Brain pericyte (primary cell): Measurements from ENCODE around the gene MRPS6.

Source experiments
- DNase-seq: peaks from one replicate; pipeline ENCODE4 v3.0.0-alpha.2; 2012; ENCODE audit warnings: low read depth, low spot score

The MRPS6 gene

DNA sequence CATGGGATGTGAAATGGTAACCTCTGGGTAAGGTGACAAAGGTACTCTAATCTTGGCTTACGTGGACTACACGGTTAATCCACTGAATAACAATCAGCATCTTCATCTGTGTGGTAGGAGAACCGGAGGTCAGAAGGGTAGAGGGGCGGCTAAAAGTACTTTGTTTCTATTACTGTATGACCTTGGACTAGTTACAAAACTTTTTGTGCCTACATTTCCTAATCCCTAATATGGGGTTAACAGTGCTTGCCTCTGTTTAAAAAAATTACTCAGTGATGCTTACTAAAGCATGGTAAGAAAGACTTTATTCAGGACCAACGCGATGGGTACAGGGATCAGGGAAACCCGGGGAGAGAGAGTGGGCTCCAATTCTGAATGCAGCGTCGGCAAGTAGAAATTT lies 1.7 kb upstream of the MRPS6 start:
- DNase-seq, result no peak

DNA sequence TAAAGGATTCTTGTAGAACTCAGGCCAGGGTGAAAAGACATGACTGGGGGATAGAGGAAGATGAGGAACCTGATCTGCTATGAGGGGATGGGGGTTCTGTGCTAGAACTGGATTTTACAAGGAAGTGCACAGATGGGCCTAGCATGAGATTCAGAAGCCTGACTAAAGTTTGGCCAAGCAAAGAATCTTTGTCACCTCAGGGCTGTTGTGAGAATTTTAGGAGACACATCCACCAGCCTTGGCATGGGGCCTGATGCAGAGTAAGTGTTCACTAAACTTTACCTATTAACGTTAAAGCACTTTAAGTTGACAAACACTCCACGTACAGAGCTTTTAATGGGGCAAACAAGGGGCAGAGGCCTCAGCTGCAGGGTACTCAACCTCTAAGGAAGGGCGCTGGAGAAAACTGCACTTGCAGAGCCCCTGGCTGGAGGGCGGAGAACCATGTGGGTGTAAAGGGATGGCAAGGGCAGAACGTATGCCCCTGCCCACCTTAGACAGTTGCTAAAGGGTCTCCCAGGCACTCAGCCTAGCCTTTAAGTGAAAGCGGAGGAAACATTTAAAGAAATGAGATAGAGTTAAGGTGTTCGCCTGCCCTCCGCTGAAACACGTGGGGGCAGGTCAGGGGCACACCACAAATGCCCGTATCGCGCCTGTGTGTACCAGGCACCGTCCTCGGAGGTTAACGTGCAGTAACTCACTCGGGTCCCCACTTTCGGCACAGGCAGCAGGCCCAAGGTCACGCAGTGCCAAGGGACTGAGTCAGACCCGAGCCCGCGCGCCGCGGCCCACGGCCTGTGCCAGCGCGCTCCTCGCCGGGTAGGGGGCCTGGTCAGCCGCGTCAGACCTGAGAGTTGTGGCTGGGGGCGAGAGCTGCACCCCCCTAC lies 990 bp upstream of the MRPS6 start:
- DNase-seq, result no peak

DNA sequence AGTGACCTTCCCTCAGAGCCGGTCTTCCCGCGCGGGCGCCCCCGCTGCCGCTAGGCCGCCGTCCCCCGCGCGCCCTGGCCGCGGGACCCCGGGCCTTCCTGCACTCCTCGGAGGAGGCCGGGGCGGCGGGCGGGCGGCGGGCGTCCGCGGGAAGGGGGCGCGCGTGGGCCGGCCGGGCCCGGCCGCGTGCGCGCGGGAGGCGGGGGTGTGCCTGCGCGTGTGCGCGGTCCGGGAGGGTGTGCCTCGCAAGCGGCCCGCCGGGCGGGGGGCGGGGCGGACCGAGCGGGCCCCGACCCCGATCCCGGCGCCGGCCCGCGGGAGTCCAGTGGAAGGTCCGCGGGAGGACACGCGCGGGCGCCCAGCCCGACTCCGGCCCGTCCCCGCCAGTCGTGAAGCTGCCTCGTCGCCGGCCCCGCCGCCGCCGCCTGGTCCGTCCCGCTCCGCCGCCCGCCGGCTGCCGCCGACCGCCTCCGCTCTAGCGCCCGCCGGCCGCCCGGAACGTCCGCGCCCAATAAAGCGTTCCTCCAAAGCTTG lies 438 bp downstream of the MRPS6 start:
- DNase-seq, result no peak

DNA sequence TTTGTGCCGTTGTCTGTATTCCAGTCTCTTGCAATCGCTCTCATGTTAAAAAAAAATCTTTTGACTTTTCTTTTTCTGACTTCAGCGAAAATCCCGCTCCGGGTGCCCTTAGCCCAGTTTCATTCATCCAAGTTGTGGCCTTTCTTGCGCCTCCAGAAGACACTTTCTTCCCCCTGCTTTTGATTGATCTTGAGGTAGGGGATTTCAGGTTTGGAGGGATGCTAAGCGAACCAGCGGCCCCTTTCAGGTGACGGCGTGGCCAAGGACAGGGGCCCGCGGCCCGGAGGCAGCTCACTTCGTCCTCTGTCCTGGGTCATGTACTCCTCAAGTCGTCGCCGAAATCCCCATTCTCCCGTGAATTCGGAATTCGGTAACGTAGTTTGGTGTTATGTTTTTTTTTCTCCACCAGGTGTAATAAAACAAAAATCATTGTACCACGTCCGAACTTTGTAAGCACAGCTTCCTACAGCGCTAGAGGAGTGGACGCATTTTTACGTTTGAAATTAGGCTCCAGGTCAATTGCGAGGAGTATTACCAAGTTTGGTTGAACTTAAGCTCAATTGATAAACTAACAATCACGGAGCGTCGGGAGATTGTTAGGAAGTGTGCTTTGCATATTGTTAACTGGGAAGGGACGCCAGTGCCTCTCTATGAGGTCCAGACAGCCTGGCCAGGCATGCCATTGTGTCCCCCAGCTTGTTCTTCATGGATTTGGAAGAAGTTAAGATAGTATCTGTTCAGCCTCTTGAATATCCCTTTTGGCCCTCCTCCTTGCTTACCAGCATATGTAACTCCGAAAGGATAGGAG lies 1.1 kb downstream of the MRPS6 start:
- no peak for DNase-seq

DNA sequence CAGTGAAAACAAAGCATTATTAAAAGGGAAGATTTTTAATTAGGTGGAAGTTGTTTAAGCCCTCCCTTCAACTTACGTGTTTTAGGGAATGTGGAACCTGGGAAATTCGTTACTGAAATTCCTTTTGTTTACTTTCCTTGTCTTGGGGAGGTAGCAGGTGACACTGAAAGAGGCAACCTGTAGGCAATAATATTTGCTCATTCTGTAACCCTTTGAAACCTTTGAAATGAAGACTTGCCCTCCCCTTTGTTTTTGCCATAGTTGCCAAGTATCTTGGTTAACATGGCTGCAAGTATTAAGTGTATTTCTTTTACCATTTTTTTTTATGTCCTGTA lies 1.7 kb downstream of the MRPS6 start:
- no peak for DNase-seq

DNA sequence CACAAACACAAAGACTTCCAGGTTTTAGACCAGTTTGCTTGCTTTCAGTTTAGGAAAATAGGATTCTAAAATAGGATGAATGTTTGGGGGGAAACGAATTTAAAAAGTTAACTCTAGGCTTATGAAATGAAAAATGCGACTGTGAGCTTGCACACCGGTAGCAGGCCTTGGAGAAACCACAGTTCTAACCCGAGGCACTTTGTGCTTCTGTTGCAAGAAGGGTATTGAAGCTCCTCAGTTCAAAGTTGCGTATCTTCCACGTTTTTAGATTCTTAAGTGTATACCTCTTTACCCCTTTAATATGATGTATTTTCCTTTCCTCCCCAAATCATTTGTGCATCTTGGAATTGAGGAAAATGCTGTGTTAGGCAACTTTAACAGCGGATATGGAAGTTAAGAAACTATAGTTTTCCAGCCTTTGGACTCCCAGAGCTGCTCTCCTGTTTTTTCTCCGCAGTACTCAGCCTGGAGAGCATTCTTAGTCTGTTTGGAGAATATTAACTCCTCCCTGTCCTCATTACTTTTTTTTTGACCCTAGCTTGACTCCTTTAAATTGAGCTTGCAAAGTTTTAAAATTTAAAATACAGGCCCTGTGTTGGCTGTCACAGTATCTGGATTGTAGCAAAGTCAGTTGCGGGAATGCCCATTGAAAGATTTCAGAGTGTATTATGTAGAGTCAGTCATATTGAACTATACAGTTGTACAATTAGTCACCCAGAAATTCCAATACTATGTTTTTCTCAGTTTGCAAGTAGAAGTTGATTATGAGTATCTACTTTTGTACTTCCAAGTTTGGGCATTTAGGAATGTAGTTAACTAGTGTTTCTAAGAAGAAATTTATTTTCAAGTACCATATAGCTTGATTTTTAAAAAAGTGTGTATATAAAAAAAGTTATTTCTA lies 2.6 kb downstream of the MRPS6 start:
- no peak for DNase-seq

DNA sequence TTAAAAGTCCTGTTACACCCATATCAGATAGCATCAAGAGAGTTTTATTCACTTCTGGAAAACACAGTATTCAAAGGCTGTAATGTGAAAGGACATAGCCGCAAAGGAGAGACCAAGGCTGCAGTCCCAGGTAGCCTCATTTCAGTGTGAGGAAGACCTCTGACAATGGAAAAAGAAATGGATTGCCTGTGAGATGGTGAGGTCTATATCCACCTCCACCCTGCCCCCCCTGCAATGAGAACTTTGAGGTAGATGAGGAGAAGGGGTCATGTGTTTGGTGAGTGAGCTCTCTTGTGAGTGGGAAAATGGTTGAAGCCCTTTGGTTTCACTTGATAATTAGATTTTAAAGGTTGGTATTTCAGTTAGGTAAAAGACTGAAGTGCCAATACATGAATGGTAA lies 3.5 kb downstream of the MRPS6 start:
- no peak for DNase-seq

DNA sequence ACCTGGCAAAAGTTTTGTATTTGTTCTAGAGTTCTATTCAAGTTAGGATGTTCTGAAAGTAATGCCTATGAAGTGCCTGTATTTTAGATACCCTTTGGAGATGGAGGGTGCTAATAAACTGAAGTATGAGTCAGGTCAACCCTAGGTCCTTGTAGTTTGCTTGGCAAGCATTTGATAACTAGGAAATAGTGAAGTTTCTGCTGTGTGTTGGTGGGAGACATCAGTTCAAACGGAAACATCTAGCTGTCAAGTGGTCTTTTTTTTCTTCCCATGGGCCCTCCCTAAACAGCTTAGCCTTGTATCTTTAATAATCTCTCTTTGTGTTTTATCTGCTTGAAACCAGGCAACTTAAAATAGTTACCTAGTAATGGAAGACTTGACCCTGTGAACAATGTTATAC lies 4.5 kb downstream of the MRPS6 start:
- DNase-seq, result no peak

DNA sequence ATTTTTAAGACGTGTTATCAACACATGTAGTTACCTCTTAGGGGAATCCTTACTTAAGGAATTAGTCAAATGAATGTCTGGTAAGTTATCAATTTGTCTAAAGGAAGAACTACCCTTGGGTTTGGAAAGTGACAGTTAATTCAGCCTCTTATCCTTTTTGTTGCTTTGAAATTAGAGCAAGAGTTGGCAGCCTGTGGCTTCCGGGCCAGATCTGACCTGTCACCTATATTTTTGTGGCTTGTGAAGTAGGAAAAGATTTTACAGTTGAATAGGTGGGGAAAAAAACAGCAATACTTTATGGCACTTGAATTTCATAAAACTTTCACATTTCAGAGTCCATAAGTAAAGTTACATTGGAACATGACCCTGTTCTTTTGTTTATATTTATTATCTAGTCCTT lies 5.5 kb downstream of the MRPS6 start:
- no peak for DNase-seq

DNA sequence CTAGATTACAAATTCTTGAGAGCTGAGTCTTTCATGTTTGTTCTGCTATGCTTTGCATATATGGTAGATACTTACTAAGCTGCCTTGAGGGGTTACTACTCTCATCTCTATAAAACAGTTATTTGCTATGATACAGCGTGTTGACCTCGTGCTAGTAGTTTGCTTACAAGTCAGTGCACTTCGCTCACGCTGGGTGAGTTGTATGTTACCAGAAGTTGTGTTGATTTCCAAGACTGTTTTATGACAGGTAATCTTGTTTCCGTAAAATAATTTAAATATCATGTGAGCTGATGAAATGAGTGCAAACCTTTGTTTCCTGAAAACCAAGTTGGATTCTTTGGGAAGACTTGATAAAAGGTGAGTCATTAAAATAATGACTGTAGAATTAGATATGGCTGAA lies 7.3 kb downstream of the MRPS6 start:
- DNase-seq, result no peak

DNA sequence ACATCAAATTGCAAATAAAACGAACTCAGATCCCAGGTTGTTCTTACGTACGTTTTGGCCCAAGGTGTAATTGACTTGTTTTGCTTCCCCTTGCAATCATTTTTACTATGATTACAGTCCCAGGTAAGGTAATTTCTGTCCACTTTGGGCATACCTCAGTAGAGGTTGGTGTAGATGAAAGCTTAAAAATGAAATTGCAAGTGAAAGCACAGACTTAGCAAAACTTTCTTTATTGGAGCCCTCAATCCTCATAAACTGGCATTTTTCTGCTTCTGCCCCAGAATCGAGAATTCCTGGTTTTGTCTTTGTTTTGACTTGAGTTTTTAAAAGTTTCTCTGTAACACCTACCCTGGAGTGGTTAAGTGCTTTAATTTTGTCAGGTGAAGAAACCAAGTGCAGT lies 9.4 kb downstream of the MRPS6 start:
- no peak for DNase-seq

DNA sequence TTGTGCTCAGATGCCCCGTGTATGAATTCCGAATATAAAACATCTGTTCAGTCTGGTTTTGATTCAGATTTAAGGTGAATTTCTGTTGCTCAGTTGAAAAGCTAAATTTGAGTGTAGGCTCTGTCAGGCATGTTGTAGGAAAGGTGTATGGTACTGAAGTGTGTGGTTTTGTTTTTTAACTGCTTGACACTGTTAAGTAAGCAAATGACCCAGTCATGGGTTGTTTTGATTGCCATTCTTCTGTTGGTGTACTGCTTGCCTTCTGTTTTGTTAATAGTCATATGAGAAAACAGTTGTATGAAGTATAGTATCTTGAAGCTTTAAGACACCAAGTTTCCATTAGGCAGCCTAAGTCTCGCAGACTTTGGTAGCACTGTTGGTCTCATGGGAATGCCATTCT lies 10.0 kb downstream of the MRPS6 start:
- no peak for DNase-seq

DNA sequence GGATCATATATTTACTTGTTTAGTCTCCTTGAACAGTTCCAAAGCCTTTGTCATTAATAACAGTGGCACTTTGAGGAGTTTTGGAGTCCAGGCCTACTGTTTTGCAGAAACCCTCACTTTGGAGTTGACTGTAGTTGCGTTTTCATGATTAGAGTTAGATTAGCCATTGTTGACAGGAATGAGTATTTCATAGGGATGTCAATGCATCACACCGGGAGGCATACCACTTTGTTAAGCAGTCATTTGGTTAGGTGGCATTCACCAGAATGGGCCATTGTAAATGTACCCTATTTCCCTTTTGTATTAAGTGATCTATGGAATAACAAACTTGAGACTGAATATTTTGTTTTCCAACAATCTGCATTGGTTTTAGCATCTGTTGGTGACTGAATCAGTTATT lies 11.8 kb downstream of the MRPS6 start:
- no peak for DNase-seq

DNA sequence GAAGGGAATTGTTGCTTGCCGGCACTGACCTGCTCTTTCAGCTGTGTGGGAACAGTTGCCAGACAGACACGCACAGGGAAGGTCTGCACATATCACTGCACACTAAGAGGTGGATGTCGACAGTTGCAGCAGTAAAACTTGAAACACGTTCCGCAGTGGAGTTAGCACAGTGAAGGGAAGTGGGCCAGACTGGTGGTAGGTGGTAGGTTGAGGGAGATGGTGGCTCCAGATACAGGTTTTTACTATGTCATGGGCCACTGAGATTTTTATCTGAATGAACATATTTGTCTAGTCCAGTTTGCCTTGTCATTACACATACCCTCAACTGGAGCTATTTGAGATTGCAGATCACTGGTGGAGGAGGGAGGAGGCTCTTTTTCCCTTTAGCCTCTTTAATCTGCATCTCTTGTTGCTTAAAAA lies 13.5 kb downstream of the MRPS6 start:
- DNase-seq, result no peak

DNA sequence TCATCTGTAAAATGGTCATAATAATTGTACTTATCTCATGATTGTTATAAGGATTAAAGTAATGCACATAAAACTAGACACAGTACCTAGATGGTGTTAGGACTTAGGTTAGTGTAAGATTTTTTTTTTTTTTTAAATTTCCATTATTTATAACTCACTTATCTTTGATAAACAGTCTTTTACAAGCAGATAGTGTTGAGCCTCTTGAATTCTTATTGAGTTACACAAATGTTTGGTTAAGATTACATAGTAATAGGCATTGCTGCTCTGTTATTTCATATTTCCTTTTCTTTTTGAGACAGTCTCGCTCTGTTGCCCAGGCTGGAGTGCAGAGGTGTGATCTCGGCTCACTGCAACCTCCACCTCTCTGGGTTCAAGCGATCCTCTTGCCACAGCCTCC lies 15.4 kb downstream of the MRPS6 start:
- DNase-seq, result no peak

DNA sequence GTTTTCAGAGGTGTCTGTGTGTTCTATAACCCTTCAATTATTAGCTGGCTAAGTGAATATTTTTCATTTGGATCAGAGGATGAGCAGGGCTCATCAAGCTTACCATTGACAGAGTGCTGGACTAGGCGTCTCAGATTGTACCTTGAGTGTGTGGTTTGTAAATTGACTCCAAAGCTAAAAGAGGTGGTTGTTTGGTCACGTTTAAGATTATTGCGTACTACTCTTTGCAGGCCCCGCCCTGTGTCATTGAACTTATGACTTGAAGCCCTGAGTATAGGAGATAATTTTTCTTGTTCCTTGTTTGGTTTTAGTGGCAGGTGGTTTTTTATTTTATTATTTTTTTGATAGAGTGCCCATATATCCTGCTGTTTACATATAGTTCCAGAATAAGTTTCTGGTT lies 17.7 kb downstream of the MRPS6 start:
- no peak for DNase-seq

DNA sequence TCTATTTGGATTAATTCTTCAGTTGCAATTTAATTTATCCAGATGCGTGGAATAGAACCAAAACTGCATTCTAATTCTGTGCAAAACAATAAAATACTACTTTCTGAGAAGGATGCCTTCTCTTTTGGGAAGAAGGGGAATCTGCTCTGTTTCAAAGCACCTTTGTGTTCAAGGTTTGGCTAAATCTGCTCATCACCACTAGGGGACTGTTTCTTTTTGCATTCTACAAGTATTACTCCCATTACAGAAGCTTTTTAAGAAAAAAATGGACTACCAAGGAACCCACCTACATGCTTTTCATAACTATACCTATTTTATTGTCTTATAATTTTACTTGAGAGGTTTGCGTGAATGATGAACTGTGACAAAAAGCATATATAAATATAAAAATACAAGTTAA lies 18.2 kb downstream of the MRPS6 start:
- no peak for DNase-seq

DNA sequence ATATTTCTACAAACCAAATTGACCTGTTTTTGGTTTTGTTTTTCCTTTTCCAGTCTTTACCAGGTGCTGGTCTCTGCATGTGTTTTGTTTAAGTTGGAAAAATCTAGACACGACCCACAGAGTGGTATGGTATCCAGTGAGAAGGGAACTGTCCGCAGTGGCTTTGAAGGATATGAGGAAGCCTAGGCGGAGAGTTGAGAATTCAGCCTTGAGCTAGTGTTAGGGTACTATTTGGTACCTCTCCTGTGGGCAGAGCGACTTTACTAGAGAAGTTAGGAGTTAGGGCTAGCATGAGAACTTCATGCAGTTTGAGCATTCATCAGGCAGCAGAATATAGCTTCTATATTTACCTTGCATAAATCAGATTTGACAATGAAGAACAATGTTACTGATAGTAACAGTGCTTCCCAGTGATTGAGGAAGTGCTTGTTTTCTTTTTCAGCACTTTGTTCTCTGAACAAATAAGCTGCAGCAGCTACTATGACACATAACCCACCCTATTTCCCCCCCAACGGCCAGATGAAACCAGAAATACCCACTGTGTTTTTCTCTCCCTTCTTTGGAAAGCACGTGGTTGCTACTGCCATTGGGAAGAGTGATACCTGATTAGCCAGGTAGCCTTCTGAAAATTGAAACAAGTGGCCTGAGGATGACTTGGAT lies 19.0 kb downstream of the MRPS6 start:
- no peak for DNase-seq

DNA sequence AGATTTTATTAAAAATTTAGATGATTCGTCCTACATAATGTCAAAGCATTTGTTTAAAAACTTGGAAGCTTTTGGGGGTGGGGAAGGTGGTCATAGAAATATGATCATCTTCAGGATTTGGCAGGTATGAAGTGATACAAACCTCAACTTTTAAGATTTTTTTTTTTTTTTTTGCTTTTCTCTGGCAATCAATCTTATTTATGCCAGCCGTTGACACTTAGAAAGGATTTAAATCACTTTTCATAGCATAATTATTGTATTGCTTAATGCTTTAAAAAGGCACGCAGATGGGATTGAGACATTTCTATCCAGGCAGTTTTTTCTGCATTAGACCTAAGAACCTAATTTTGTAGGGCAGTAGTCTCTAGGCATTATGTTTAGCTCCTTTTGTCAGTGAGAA lies 19.7 kb downstream of the MRPS6 start:
- DNase-seq, result no peak

DNA sequence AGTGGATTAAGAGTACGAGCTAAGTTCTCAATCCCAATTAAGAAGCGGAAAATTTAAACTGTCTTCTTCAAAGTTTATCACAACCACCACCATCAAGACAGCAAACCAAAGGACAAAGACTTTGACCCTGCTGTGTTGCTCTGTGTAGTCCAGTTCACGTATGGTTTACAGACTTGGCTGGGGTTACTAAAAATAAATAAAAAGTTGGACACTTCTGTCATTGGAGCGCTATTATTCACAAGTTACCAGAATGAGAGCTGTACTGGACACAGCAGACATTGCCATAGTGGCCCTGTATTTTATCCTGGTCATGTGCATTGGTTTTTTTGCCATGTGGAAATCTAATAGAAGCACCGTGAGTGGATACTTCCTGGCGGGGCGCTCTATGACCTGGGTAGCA lies 21.6 kb downstream of the MRPS6 start:
- DNase-seq, result no peak

DNA sequence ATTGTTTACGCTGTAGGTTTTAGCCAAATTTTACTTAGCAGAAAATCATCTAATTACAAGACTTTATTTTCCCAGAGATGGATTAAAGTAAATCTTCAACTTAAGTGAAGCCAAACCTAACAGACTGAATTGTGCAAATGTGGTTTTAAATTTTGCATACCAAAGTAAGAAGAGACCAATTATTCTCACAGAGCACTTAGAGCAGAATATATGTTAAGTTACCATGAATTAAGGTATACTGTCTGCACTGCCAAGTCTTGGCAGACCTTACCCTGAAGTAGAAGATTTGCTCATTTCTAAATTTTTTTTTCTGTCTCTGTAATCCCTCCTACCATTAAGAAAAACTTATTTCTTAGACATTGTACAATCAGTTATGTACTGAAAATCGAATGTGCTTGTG lies 24.1 kb downstream of the MRPS6 start:
- DNase-seq, result no peak
